Activated CD8-positive, alpha-beta T cell treated with anti-CD3 and anti-CD28 coated beads, Interleukin-2, amount 10 ng/mL, durations not matched to agents 7 days and 5 days (primary cell): ENCODE data around the gene CARD10. TPM values are rescaled to one million over a fixed set of nuclear protein-coding genes. Genes with fewer than 3 reads are reported as not detected.

Source experiments
- ATAC-seq: fragments of 150-1000 bp; cut with Tn5 transposase; one replicate; pipeline ENCODE4 v1.10.0; 2021; ENCODE audit warnings: moderate library complexity
- CTCF ChIA-PET: fragments of 350-600 bp; sonication (Branson Sonifier 250); formaldehyde crosslinking; loops from one replicate; lab custom pipeline; 2021; ENCODE audit warnings: antibody characterized with exemption; lab: Charles Lee
- POLR2A ChIA-PET: fragments of 350-600 bp; sonication (Branson Sonifier 250); formaldehyde crosslinking; loops from one replicate; lab custom pipeline; 2021; ENCODE audit warnings: antibody characterized with exemption; lab: Charles Lee
- DNase-seq: peaks from one replicate; pipeline ENCODE4 v3.0.0-alpha.2; 2020
- H3K27ac Mint-ChIP-seq: one replicate; pipeline ENCODE4 v1.8.0; 2021; ENCODE audit warnings: mild to moderate bottlenecking, mixed read lengths
- H3K27me3 Mint-ChIP-seq: one replicate; pipeline ENCODE4 v1.8.0; 2021; ENCODE audit warnings: low read depth, mixed read lengths
- H3K36me3 Mint-ChIP-seq: one replicate; pipeline ENCODE4 v1.8.0; 2021; ENCODE audit warnings: low read depth, mixed read lengths
- H3K4me1 Mint-ChIP-seq: one replicate; pipeline ENCODE4 v1.8.0; 2021; ENCODE audit warnings: low read depth, mixed read lengths
- H3K4me3 Mint-ChIP-seq: one replicate; pipeline ENCODE4 v1.8.0; 2021; ENCODE audit warnings: mild to moderate bottlenecking, mixed read lengths
- H3K9me3 Mint-ChIP-seq: one replicate; pipeline ENCODE4 v1.8.0; 2022; ENCODE audit warnings: mixed read lengths; ENCODE audit not compliant: insufficient read depth
- total RNA-seq, 2 experiments: library from RNA; stranded (reverse); gene quantifications; one replicate each; pipeline ENCODE4 v1.2.3, GENCODE V29; 2021

CARD10 gene
- total RNA-seq, 2 experiments from 2014 or later = 0.31 TPM; not detected in 1

GRCh38 chr22:37440875-37441274 is 78.3 kb downstream of the CARD10 start:
- no peak overlapping the region for H3K4me3 Mint-ChIP-seq
- no peaks in the 10 kb centered on the region for H3K9me3 Mint-ChIP-seq
- peaks cover 2% of the 10 kb centered on the region for H3K36me3 Mint-ChIP-seq
- no peak for ATAC-seq
- peaks cover 6% of the 10 kb centered on the region for H3K4me1 Mint-ChIP-seq
- H3K27ac Mint-ChIP-seq = no peak overlapping the region
- ChIA-PET CTCF (interaction anchor here (0.8 to 4.7 kb wide), 3 partner anchors 12 to 173 kb away, joined by 3 to 24 read pairs (median 3); no protein-coding TSS in a partner anchor), POLR2A (no interaction called here)
- DNase-seq = no peak
- peaks cover 3% of the 10 kb centered on the region for H3K27me3 Mint-ChIP-seq

Other genes starting within 250 kb of the CARD10 start
- gene CYTH4, start 236.9 kb downstream of the CARD10 start, total RNA-seq = 100 to 1,000 TPM; 107 to 114 TPM
- under 1 TPM; 0.05 to 0.08 TPM for gene ELFN2, start 91.9 kb downstream of the CARD10 start, total RNA-seq
- 100 to 1,000 TPM; 227 to 232 TPM for gene MFNG, start 33.0 kb downstream of the CARD10 start, total RNA-seq
- gene CDC42EP1, start 41.1 kb upstream of the CARD10 start, total RNA-seq = under 1 TPM; 0.13 to 0.21 TPM
- not detected for gene LGALS2, start 60.7 kb upstream of the CARD10 start, total RNA-seq
- gene GGA1, start 89.4 kb upstream of the CARD10 start, total RNA-seq = 10 to 100 TPM; 66.3 to 69.5 TPM
- gene SH3BP1, start 120.3 kb upstream of the CARD10 start, total RNA-seq = 100 to 1,000 TPM; 216 to 218 TPM
- gene PDXP, start 139.3 kb upstream of the CARD10 start, total RNA-seq = 10 to 100 TPM; 31.5 to 33.5 TPM
- gene LGALS1, start 156.2 kb upstream of the CARD10 start, total RNA-seq = 1,000 to 10,000 TPM; 1,444 to 1,502 TPM
- gene NOL12, start 166.9 kb upstream of the CARD10 start, total RNA-seq = 10 to 100 TPM; 42.6 to 45.3 TPM
- gene TRIOBP, start 177.6 kb upstream of the CARD10 start, total RNA-seq = 10 to 100 TPM; 45.2 to 45.8 TPM